ENCODE measurements around the gene GALNS. TPM values are rescaled to one million over a fixed set of nuclear protein-coding genes. Genes with fewer than 3 reads are reported as not detected.
"Not testable (repeated sequence)": the region's sequence is repeated elsewhere in the genome, so short reads cannot be mapped to it uniquely, and the experiment has no call there.

Gene GALNS
- total and polyA plus RNA-seq, 7 donors, result 4.8 to 15.4 (median 10.4) TPM

DNA sequence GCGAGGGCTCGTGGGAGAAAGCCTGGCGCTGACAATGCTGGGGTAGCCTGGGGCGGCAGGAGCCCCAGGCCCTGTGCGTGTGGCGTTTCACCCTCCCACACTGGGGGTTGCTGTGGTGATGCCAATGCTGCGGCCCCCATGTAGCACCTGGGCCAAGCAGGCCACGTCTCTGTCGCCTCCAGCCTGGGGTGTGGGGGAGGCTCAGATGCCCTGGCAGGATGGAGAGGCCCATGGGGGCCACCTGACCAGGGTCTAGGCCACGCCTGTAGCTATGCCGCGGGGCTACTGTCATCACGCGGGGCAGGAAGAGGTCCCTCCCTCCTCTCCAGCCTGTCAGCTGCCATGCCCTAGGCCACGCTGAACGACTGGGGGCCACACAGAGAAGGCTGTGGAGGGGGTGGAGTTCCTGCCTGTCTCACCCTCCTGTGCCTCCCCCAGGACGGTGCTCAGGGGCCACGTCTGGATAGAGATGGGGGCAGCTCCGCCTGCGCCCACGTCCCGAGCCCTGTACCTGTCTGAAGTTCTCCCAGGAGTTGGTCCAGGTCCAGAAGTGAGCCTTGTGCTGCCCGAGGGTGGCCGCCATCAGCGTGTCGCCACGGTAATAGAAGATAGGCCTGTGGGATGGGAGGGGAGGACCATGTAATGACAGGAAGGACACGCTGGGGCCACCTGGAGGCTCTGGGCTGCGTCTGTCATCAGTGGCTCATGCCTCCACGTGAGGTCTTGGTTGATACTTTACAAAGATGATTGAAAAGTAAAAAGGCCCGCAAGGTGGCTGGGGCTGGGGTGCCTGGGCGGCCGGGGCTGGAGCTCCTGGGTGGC is 32.3 kb downstream of the GALNS start:
- TF ChIP-seq, protein P1, sequence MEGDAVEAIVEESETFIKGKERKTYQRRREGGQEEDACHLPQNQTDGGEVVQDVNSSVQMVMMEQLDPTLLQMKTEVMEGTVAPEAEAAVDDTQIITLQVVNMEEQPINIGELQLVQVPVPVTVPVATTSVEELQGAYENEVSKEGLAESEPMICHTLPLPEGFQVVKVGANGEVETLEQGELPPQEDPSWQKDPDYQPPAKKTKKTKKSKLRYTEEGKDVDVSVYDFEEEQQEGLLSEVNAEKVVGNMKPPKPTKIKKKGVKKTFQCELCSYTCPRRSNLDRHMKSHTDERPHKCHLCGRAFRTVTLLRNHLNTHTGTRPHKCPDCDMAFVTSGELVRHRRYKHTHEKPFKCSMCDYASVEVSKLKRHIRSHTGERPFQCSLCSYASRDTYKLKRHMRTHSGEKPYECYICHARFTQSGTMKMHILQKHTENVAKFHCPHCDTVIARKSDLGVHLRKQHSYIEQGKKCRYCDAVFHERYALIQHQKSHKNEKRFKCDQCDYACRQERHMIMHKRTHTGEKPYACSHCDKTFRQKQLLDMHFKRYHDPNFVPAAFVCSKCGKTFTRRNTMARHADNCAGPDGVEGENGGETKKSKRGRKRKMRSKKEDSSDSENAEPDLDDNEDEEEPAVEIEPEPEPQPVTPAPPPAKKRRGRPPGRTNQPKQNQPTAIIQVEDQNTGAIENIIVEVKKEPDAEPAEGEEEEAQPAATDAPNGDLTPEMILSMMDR (IDR thresholded peaks at IDR 0.05), result no peak

DNA sequence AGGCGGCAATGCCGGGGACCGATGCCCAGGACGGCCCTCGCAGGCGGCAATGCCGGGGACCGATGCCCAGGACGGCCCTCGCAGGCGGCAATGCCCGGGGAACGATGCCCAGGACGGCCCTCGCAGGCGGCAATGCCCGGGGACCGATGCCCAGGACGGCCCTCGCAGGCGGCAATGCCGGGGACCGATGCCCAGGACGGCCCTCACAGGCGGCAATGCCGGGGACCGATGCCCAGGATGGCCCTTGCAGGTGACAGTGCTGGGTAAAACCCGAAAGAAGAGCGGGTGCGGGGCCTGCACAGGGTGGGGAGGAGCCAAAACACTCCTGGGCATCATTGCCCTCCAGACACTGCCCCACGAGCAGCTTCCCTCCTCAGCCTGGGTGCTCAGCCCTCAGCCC is 33.1 kb downstream of the GALNS start:
- H3K27ac ChIP-seq; DNase-seq; H3K4me1 ChIP-seq; ATAC-seq; H3K4me3 ChIP-seq; intact Hi-C loops (cut with DNase I); H3K27me3 ChIP-seq (ENCODE audit: insufficient read depth in 3 of 3, low read length in 2 of 3); H3K9me3 ChIP-seq: not testable (repeated sequence)
- H3K36me3 ChIP-seq (ENCODE audit: insufficient read depth in 1 of 2, low read depth in 1 of 2), result peaks cover 0 to 30% of the 10 kb centered on the region in 2 donors
- 71 to 95% (median 94%) methylated on average over 27 to 30 of the region's 31 CpGs for WGBS, 3 donors

More for the DNA sequence above, 32.3 kb downstream of the GALNS start:
- H3K27ac ChIP-seq, result no peak overlapping the region
- ATAC-seq, result no peak
- H3K36me3 ChIP-seq (ENCODE audit: insufficient read depth in 1 of 2, low read depth in 1 of 2), result peaks cover 0 to 30% of the 10 kb centered on the region in 2 donors
- H3K4me3 ChIP-seq, result no peak overlapping the region
- no peak for DNase-seq
- 85 to 90% (median 86%) methylated on average over 28 to 33 of the region's 33 CpGs for WGBS, 3 donors
- intact Hi-C loops (cut with DNase I), result no loop called here
- no peaks in the 10 kb centered on the region for H3K9me3 ChIP-seq
- H3K4me1 ChIP-seq, result no peaks in the 10 kb centered on the region
- H3K27me3 ChIP-seq (ENCODE audit: insufficient read depth in 3 of 3, low read length in 2 of 3), result no peaks in the 10 kb centered on the region

DNA sequence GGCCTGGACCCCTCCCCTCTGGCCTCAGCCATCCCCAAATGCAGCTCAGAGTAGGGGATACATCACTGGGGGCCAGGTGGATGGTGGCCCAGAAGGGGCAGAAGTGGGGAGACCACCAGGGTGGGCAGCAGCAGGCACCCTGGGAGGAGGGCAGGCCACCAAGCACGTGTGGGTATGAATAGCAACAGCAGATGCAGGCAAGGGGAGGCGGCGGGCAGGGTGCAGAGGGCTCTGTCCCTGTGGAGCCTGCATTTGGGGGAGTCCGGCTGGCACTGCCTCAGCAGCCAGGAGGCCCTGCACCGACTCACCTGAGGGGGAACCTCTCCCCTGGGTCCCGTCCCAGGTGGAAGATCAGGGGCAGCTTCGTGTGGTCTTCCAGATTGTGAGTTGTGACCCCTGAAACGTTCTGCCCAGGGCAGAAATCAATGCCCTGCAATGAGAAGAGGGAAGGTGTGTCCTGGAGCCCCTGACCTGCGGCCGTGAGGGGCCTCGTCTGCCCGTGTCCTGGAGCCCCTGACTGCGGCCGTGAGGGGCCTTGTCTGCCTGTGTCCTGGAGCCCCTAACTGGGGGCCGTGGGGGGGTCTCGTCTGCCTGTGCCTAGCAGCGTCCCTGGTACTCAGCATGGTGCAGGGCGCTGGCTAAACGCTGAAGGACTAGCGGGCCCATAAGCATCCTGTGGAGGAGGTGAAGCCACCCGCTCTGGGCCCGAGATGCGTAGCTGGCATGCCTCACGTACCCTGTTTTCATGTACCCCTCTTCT is 34.3 kb downstream of the GALNS start:
- no peaks in the 10 kb centered on the region for H3K9me3 ChIP-seq
- H3K27me3 ChIP-seq (ENCODE audit: insufficient read depth in 3 of 3, low read length in 2 of 3), result no peaks in the 10 kb centered on the region
- no peaks in the 10 kb centered on the region for H3K4me1 ChIP-seq
- ATAC-seq (no peak), DNase-seq (no peak)
- TF ChIP-seq, protein P1 (IDR thresholded peaks at IDR 0.05), result no peak
- peaks cover 0 to 20% of the 10 kb centered on the region in 2 donors for H3K36me3 ChIP-seq (ENCODE audit: insufficient read depth in 1 of 2, low read depth in 1 of 2)
- WGBS, 3 donors, result 95 to 96% (median 95%) methylated on average over 24 of the region's 24 CpGs
- H3K27ac ChIP-seq, result no peak overlapping the region
- intact Hi-C loops (cut with DNase I), result no loop called here
- no peak overlapping the region for H3K4me3 ChIP-seq

DNA sequence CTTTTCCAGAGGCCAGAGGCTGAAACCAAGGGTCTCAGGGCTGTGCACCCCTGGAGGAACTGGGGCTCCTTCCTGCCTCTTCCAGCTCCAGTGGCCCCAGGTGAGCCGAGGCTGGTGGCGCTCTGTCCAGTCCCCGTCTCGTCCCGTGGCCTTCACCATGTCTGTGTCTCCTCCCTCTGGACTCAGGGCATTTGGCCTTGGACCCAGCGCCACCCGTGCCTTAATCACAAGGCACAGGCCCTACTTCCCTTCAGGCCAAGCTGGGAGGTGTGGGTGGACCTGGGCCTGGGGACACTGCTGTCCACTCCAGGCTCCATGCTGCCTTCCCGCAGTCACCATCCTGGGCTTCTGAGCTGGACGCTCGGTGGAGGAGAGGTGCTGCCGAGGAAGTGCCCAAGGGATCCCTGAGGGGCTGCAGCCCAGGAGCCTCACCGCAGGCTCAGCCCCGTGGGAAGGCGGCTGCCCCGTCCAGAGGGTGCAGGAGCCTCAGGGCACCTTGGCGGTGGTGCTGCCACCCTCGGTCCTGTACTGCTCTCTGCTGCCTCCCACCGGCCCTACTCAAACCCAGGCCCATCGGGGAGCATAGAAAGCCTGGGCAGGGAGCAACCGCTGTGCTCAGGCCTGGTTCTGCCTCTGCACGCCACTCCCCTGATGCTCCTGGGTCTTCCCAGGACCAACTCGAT is 35.4 kb downstream of the GALNS start:
- DNase-seq, result no peak
- intact Hi-C loops (cut with DNase I), result no loop called here
- 82 to 91% (median 88%) methylated on average over 21 to 22 of the region's 22 CpGs for WGBS, 3 donors

More for the DNA sequence above, 35.4 kb downstream of the GALNS start:
- Histone ChIP-seq H3K4me1 (no peaks in the 10 kb centered on the region), H3K4me3 (no peak overlapping the region), H3K27ac (no peak overlapping the region), H3K27me3 (ENCODE audit: insufficient read depth in 3 of 3, low read length in 2 of 3) (no peaks in the 10 kb centered on the region), H3K9me3 (no peaks in the 10 kb centered on the region), H3K36me3 (ENCODE audit: insufficient read depth in 1 of 2, low read depth in 1 of 2) (peaks cover 0 to 20% of the 10 kb centered on the region in 2 donors)
- TF ChIP-seq, protein P1 (IDR thresholded peaks at IDR 0.05), result no peak
- ATAC-seq, result no peak
